ENCODE measurements around the gene HNRNPD.
"Not testable (repeated sequence)": the region's sequence is repeated elsewhere in the genome, so short reads cannot be mapped to it uniquely, and the experiment has no call there.

Gene HNRNPD

DNA sequence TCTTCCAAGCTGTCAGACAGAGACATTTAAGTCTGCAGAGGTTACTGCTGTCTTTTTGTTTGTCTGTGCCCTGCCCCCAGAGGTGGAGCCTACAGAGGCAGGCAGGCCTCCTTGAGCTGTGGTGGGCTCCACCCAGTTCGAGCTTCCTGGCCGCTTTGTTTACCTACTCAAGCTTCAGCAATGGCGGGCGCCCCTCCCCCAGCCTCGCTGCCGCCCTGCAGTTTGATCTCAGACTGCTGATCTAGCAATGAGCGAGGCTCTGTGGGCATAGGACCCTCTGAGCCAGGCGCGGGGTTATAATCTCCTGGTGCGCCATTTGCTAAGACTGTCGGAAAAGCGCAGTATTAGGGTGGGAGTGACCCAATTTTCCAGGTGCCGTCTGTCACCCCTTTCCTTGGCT is 70.7 kb downstream of the HNRNPD start:
- not testable (repeated sequence) for H3K4me3 ChIP-seq, H3K27ac ChIP-seq

Measured in skin epidermis (tissue), 12 donors.